Left ventricle myocardium inferior (tissue), 1 donor: ENCODE data around the gene GNG7. TPM values are rescaled to one million over a fixed set of nuclear protein-coding genes. Genes with fewer than 3 reads are reported as not detected.
"Not testable (repeated sequence)": the region's sequence is repeated elsewhere in the genome, so short reads cannot be mapped to it uniquely, and the experiment has no call there.

ENCODE experiments used
- DNase-seq: peaks from one replicate; pipeline ENCODE4 v3.0.0-alpha.2; 2020
- H3K27ac ChIP-seq: fragments of 200-600 bp; replicated peaks from 2 replicates; pipeline ENCODE4 v1.8.0; 2021
- H3K27me3 ChIP-seq: fragments of 200-600 bp; 2 replicates; pipeline ENCODE4 v1.8.0; 2021; ENCODE audit warnings: low read depth
- H3K36me3 ChIP-seq: fragments of 200-600 bp; 2 replicates; pipeline ENCODE4 v1.8.0; 2021
- H3K4me1 ChIP-seq: fragments of 200-600 bp; 2 replicates; pipeline ENCODE4 v1.8.0; 2021
- H3K4me3 ChIP-seq: fragments of 200-600 bp; 2 replicates; pipeline ENCODE4 v1.8.0; 2021; ENCODE audit warnings: mild to moderate bottlenecking, moderate library complexity
- H3K9me3 ChIP-seq: fragments of 200-600 bp; replicated peaks from 2 replicates; pipeline ENCODE4 v1.8.0; 2021
- intact Hi-C: fragments of 100-400 bp; cut with micrococcal nuclease; formaldehyde crosslinking; loops from one replicate; pipeline ENCODE4 v1.11.0; 2022
- total RNA-seq: library from RNA; stranded (reverse); fragmentation: NEBNext Ultra II Directional; extraction: Animal tissue kit (Norgen Biotek cat#: 25700); gene quantifications from one replicate; pipeline ENCODE4 v1.2.1, GENCODE V29; 2021
- TF ChIP-seq, protein P1 (sequence below): fragments of 200-600 bp; IDR thresholded peaks from 2 replicates; pipeline ENCODE4 v1.8.0; 2021; ENCODE audit warnings: antibody characterized with exemption, mild to moderate bottlenecking, borderline replicate concordance
- donor health status: DM: no; HTN: yes; CAD: no; lungs with severe emphysema.

Gene GNG7
- total RNA-seq, 1 donor from 2014 or later = 46.6 TPM

DNA sequence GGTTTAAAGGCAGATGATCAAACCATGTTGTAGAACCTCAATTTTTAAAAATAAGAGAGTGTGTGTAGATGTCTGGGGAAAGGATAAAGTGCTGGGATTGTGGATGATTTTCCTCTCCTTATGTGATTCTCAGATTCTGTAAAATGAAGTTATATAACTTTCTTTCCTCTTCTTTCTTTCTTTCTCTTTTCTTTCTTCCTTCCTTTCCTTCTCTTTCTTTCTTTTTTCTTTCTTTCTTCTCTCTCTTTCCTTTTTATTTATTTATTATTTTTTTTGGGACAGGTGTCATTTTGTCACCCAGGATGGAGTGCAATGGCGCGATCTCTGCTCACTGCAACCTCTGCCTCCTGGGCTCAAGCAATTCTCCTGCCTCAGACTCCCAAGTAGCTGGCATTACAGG is 144.0 kb downstream of the GNG7 start:
- H3K9me3 ChIP-seq = no peaks in the 10 kb centered on the region
- no peak for DNase-seq
- no peak overlapping the region for H3K27ac ChIP-seq
- peaks cover 8% of the 10 kb centered on the region for H3K4me1 ChIP-seq
- H3K4me3 ChIP-seq = no peak overlapping the region
- H3K27me3 ChIP-seq = no peaks in the 10 kb centered on the region
- intact Hi-C loops = no loop called here
- TF ChIP-seq, protein P1, sequence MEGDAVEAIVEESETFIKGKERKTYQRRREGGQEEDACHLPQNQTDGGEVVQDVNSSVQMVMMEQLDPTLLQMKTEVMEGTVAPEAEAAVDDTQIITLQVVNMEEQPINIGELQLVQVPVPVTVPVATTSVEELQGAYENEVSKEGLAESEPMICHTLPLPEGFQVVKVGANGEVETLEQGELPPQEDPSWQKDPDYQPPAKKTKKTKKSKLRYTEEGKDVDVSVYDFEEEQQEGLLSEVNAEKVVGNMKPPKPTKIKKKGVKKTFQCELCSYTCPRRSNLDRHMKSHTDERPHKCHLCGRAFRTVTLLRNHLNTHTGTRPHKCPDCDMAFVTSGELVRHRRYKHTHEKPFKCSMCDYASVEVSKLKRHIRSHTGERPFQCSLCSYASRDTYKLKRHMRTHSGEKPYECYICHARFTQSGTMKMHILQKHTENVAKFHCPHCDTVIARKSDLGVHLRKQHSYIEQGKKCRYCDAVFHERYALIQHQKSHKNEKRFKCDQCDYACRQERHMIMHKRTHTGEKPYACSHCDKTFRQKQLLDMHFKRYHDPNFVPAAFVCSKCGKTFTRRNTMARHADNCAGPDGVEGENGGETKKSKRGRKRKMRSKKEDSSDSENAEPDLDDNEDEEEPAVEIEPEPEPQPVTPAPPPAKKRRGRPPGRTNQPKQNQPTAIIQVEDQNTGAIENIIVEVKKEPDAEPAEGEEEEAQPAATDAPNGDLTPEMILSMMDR = no peak
- no peaks in the 10 kb centered on the region for H3K36me3 ChIP-seq

GRCh38 chr19:2558131-2558530 is 144.4 kb downstream of the GNG7 start:
- H3K27me3 ChIP-seq, H3K27ac ChIP-seq, H3K9me3 ChIP-seq, H3K4me3 ChIP-seq, H3K36me3 ChIP-seq, intact Hi-C loops, DNase-seq, H3K4me1 ChIP-seq: not testable (repeated sequence)

GRCh38 chr19:2557093-2557440 is 145.4 kb downstream of the GNG7 start:
- Histone ChIP-seq H3K27ac (no peak overlapping the region), H3K4me3 (no peak overlapping the region), H3K4me1 (peaks cover 17% of the 10 kb centered on the region), H3K9me3 (no peaks in the 10 kb centered on the region), H3K36me3 (no peaks in the 10 kb centered on the region), H3K27me3 (no peaks in the 10 kb centered on the region)
- peak; percentile 9 for DNase-seq
- intact Hi-C loops = no loop called here
- TF ChIP-seq, protein P1 = no peak

GRCh38 chr19:2556221-2557092 is 146.0 kb downstream of the GNG7 start:
- no peaks in the 10 kb centered on the region for H3K9me3 ChIP-seq
- intact Hi-C loops = no loop called here
- no peak overlapping the region for H3K27ac ChIP-seq
- TF ChIP-seq, protein P1 = no peak
- peak; percentile 15 for DNase-seq
- no peaks in the 10 kb centered on the region for H3K27me3 ChIP-seq
- no peaks in the 10 kb centered on the region for H3K36me3 ChIP-seq
- H3K4me1 ChIP-seq = peaks cover 17% of the 10 kb centered on the region
- H3K4me3 ChIP-seq = no peak overlapping the region

GRCh38 chr19:2555422-2556220 is 146.9 kb downstream of the GNG7 start:
- TF ChIP-seq, protein P1 = no peak
- no peaks in the 10 kb centered on the region for H3K36me3 ChIP-seq
- DNase-seq = peak; percentile 11
- no peak overlapping the region for H3K4me3 ChIP-seq
- H3K4me1 ChIP-seq = peaks cover 24% of the 10 kb centered on the region
- H3K9me3 ChIP-seq = no peaks in the 10 kb centered on the region
- H3K27me3 ChIP-seq = no peaks in the 10 kb centered on the region
- no peak overlapping the region for H3K27ac ChIP-seq
- intact Hi-C loops = no loop called here

DNA sequence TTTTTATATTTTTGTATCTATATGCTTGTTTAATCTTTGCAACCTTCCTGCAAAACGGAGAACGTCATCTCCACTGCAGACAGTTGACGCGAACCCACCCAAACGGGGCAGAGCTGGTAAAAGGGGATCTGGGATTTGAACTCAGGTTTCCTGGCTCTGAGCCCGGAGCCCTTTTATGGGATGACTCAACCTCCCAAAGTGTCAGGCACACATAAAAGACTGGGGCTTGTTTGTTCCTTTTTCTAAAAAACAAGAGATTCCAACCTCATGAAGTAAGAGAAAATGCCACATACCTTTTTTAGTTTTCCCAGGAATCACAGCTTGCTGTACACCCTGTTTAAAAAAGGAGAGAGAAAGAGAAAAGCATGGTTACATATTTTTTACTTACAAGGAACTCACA is 147.6 kb downstream of the GNG7 start:
- Histone ChIP-seq H3K27ac (no peak overlapping the region), H3K4me1 (peaks cover 31% of the 10 kb centered on the region), H3K36me3 (no peaks in the 10 kb centered on the region), H3K4me3 (no peak overlapping the region), H3K9me3 (no peaks in the 10 kb centered on the region), H3K27me3 (no peaks in the 10 kb centered on the region)
- TF ChIP-seq, protein P1 = no peak
- intact Hi-C loops = no loop called here
- peak; percentile 13 for DNase-seq
